HEK293T (cell line): ENCODE data around the gene TEKT5.

ENCODE experiments used
- BHLHE40 ChIP-seq: fragments of 450-650 bp; IDR thresholded peaks from 2 replicates; pipeline ENCODE4 v1.6.1; 2016; ENCODE audit warnings: mild to moderate bottlenecking, moderate library complexity, borderline replicate concordance
- CTBP1 ChIP-seq: fragments of 450-650 bp; IDR thresholded peaks from 2 replicates; pipeline ENCODE4 v1.6.1; 2016; ENCODE audit warnings: borderline replicate concordance
- FOXM1 ChIP-seq: fragments of 450-650 bp; IDR thresholded peaks from 2 replicates; pipeline ENCODE4 v1.6.1; 2017; ENCODE audit warnings: mild to moderate bottlenecking, borderline replicate concordance
- L3MBTL2 ChIP-seq: fragments of 450-650 bp; conservative IDR thresholded peaks from 2 replicates; pipeline ENCODE4 v1.6.1; 2016; ENCODE audit warnings: mild to moderate bottlenecking
- LEF1 ChIP-seq: fragments of 450-650 bp; IDR thresholded peaks from 2 replicates; pipeline ENCODE4 v1.6.1; 2017; ENCODE audit warnings: mild to moderate bottlenecking, borderline replicate concordance
- PKNOX1 ChIP-seq: fragments of 450-650 bp; IDR thresholded peaks from 2 replicates; pipeline ENCODE4 v1.6.1; 2016
- SP1 ChIP-seq: fragments of 450-650 bp; IDR thresholded peaks from 2 replicates; pipeline ENCODE4 v1.6.1; 2017
- TARDBP ChIP-seq: fragments of 450-650 bp; IDR thresholded peaks from 2 replicates; pipeline ENCODE4 v1.6.1; 2016

- TF ChIP-seq BHLHE40 (no peak), CTBP1 (no peak), TARDBP (no peak), FOXM1 (no peak), SP1 (no peak), PKNOX1 (no peak), L3MBTL2 (no peak), LEF1 (no peak)
These were observed 100.3 kb downstream of the TEKT5 start for GRCh38 chr16:10594312-10594950.
